Adrenal gland (tissue), 12 donors: ENCODE measurements around the gene ID1. TPM values are rescaled to one million over a fixed set of nuclear protein-coding genes. Genes with fewer than 3 reads are reported as not detected.
"Not testable (repeated sequence)": the region's sequence is repeated elsewhere in the genome, so short reads cannot be mapped to it uniquely, and the experiment has no call there.

Experiments used
- DNase-seq, 7 donors: peaks; one replicate each; pipeline ENCODE4 v3.0.0-alpha.2; 2019 to 2020
- H3K27ac ChIP-seq, 5 donors: fragments of 200-600 bp; sonication (generic) in 4 of 5; 1 replicate in 3 of 5; 2 replicates in 2 of 5; pipeline versions ENCODE4 v1.5.1 to v1.8.0; 2016 to 2020; ENCODE audit warnings: mild to moderate bottlenecking in 1 of 5
- H3K27me3 ChIP-seq: fragments of 200-600 bp; 2 replicates; pipeline ENCODE4 v1.8.0; 2021
- H3K36me3 ChIP-seq, 2 donors: fragments of 200-600 bp; replicated peaks in 1 of 2; 1 replicate in 1 of 2; 2 replicates in 1 of 2; pipeline versions ENCODE4 v1.5.1 to v1.8.0; 2018 to 2022
- H3K4me1 ChIP-seq, 2 donors: fragments of 200-600 bp; replicated peaks in 1 of 2; 1 replicate in 1 of 2; 2 replicates in 1 of 2; pipeline versions ENCODE4 v1.5.1 to v1.8.0; 2018 to 2021
- H3K4me3 ChIP-seq, 4 donors: fragments of 200-600 bp; sonication (generic) in 3 of 4; one replicate each; pipeline ENCODE4 v1.5.1; 2016 to 2018
- H3K9me3 ChIP-seq, 3 donors: fragments of 200-600 bp; sonication (generic) in 1 of 3; replicated peaks in 1 of 3; 1 replicate in 2 of 3; 2 replicates in 1 of 3; pipeline versions ENCODE4 v1.5.1 to v1.8.0; 2016 to 2021
- CTCF ChIP-seq, 6 experiments: fragments of 450-650 bp in 4 of 6; fragments of 200-600 bp in 2 of 6; sonication (generic) in 1 of 6; IDR thresholded peaks; 1 replicate in 5 of 6; 2 replicates in 1 of 6; pipeline versions ENCODE4 v1.5.1 to v1.8.0; 2016 to 2021; ENCODE audit warnings: antibody characterized with exemption in 6 of 6, mild to moderate bottlenecking in 2 of 6, moderate library complexity in 1 of 6
- POLR2A ChIP-seq, 2 donors: fragments of 450-650 bp; IDR thresholded peaks; one replicate each; pipeline ENCODE4 v1.6.1; 2017; ENCODE audit warnings: antibody characterized with exemption in 2 of 2, mild to moderate bottlenecking in 2 of 2, moderate library complexity in 1 of 2
- WGBS, 4 donors: extraction: QIAGEN DNeasy Blood & Tissue Kit in 2 of 4; methylation state at CpG; one replicate each; pipeline versions ENCODE4 v1.1.5 to v1.1.7; 2013 to 2017; 5-methylcytosine and 5-hydroxymethylcytosine counted together
- intact Hi-C, 2 donors: fragments of 100-400 bp; cut with DNase I; formaldehyde crosslinking; loops; one replicate each; pipeline versions ENCODE4 v1.14.1 to v1.15.0; 2022 to 2023
- polyA plus RNA-seq, 3 donors: library from polyadenylated mRNA; stranded (reverse); fragments of 200-250 nt in 2 of 3; fragments of 350-450 nt in 1 of 3; fragmentation: Illumina TruSeq in 1 of 3; extraction: RNeasy Lipid Tissue Mini Kit (QIAGEN cat#74804) in 1 of 3; gene quantifications; one replicate each; pipeline ENCODE4 v1.2.3, GENCODE V29; 2013 to 2014
- total RNA-seq, 9 donors: library from RNA; depleted of rRNA in 4 of 9; stranded (reverse); fragments of >200 nt in 4 of 9; fragments of 120-200 nt in 1 of 9; fragmentation: NEBNext Ultra II Directional in 1 of 9; extraction: Animal tissue kit (Norgen Biotek cat#: 25700) in 1 of 9; gene quantifications; one replicate each; pipeline versions ENCODE4 v1.1.0 to v1.2.4, GENCODE V29; 2013 to 2023
- donor health status: healthy with polysubstance abuse.
- donor health status: Bipolar disorder and iron deficiency.
- donor health status: DM: yes; HTN: yes; CAD: no.
- donor health status: DM: no; HTN: no; CAD: no.
- donor health status: DM: no; HTN: no; CAD: no.
- donor health status: DM: yes; HTN: yes; CAD: no.

Gene ID1
- total and polyA plus RNA-seq, 12 donors: 19.8 to 468 (median 113) TPM

GRCh38 chr20:31578448-31579138, 26.5 kb upstream of the ID1 start:
- 94 to 98% (median 95%) methylated on average over 6 to 43 of the region's 43 CpGs for WGBS, 4 donors
- no peak for TF ChIP-seq CTCF (IDR thresholded peaks at IDR 0.05)
- no peak for TF ChIP-seq POLR2A (IDR thresholded peaks at IDR 0.05)
- Histone ChIP-seq H3K4me3 (no peak overlapping the region), H3K9me3 (no peaks in the 10 kb centered on the region), H3K36me3 (no peaks in the 10 kb centered on the region), H3K27ac (no peak overlapping the region), H3K27me3 (no peaks in the 10 kb centered on the region), H3K4me1 (peaks cover 2 to 7% of the 10 kb centered on the region in 2 donors)
- DNase-seq: no peak
- intact Hi-C loops: no loop called here

GRCh38 chr20:31579245-31579644, 25.8 kb upstream of the ID1 start:
- peaks cover 0 to under 1% of the 10 kb centered on the region in 2 donors for H3K4me1 ChIP-seq
- TF ChIP-seq CTCF (IDR thresholded peaks at IDR 0.05): no peak
- no peak for TF ChIP-seq POLR2A (IDR thresholded peaks at IDR 0.05)
- no peaks in the 10 kb centered on the region for H3K27me3 ChIP-seq
- H3K27ac ChIP-seq: no peak overlapping the region
- 93 to 95% (median 93%) methylated on average over 6 of the region's 6 CpGs for WGBS, 4 donors
- no peaks in the 10 kb centered on the region for H3K36me3 ChIP-seq
- no peaks in the 10 kb centered on the region for H3K9me3 ChIP-seq
- intact Hi-C loops: no loop called here
- H3K4me3 ChIP-seq: no peak overlapping the region
- DNase-seq: no peak

- H3K4me1 ChIP-seq, H3K9me3 ChIP-seq, DNase-seq, H3K27ac ChIP-seq, H3K27me3 ChIP-seq, H3K36me3 ChIP-seq, H3K4me3 ChIP-seq, intact Hi-C loops: not testable (repeated sequence)
- WGBS, 4 donors: 92 to 96% (median 94%) methylated on average over 17 of the region's 17 CpGs
Measured at GRCh38 chr20:31579941-31580651, 25.0 kb upstream of the ID1 start.

- Histone ChIP-seq H3K27ac (no peak overlapping the region), H3K4me3 (no peak overlapping the region), H3K27me3 (no peaks in the 10 kb centered on the region), H3K36me3 (no peaks in the 10 kb centered on the region), H3K4me1 (no peaks in the 10 kb centered on the region), H3K9me3 (no peaks in the 10 kb centered on the region)
- intact Hi-C loops: no loop called here
- WGBS, 4 donors: 78 to 91% (median 84%) methylated on average over 7 of the region's 7 CpGs
- TF ChIP-seq POLR2A (IDR thresholded peaks at IDR 0.05): no peak
- TF ChIP-seq CTCF (IDR thresholded peaks at IDR 0.05): no peak
- no peak for DNase-seq
Measured at GRCh38 chr20:31580706-31581105, 24.4 kb upstream of the ID1 start.
